Activated CD8-positive, alpha-beta memory T cell treated with anti-CD3 and anti-CD28 coated beads, Interleukin-2, amount 50 U/mL, for 1 hour (primary cell): ENCODE results near the gene FAM81A.

Experiments used
- DNase-seq: peaks from one replicate; pipeline ENCODE4 v3.0.0-alpha.2; 2020; ENCODE audit errors: extremely low read depth

Gene FAM81A

GRCh38 chr15:59543721-59544547 lies 105.9 kb downstream of the FAM81A start:
- DNase-seq: no peak

- DNase-seq: no peak
These were observed 107.6 kb downstream of the FAM81A start for GRCh38 chr15:59545573-59545972.

GRCh38 chr15:59548501-59549226 lies 110.7 kb downstream of the FAM81A start:
- no peak for DNase-seq

- DNase-seq: no peak
These were observed 111.6 kb downstream of the FAM81A start for GRCh38 chr15:59549301-59550185.

- DNase-seq: no peak
These were observed 112.5 kb downstream of the FAM81A start for GRCh38 chr15:59550530-59550929.

DNA sequence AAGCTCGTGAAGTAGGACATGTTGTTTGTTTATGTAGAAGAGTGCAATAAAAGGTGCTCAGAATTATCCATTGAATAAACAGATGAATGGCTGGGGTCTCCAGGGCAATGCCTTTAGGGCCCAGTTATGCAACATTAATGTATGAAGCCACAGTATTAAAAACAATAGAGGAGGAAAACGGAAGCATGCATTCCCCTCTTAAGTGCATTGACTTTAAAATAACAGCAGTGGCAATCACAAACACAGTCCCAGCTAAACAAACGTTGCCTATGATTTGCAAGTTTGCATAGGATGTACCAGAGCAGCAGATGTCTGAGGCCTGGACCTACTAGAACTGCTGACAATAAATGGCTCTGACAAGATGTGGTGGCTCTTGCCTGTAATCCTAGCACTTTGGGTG lies 113.0 kb downstream of the FAM81A start:
- no peak for DNase-seq

GRCh38 chr15:59553879-59554735 lies 116.1 kb downstream of the FAM81A start:
- DNase-seq: no peak

GRCh38 chr15:59555696-59556095 lies 117.7 kb downstream of the FAM81A start:
- DNase-seq: no peak

DNA sequence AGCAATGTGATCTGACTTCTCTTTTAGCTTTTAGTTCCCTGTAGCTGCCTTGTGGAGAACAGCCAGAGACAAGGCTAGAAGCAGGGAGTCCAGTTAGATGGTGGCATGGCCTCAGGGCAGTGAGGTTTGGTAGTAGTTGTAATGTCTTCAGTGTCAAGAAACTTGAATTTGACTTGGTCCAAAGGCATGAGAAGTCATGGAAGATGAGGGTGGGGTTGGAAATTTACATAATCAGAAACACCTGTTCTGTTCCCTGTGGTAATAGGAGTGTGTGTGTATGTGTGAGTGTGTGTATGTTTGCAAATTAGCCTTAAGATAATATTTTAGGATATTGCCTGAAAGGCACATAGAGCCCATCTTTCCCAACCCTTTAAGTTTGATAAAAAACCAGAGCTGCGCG lies 118.4 kb downstream of the FAM81A start:
- DNase-seq: no peak

DNA sequence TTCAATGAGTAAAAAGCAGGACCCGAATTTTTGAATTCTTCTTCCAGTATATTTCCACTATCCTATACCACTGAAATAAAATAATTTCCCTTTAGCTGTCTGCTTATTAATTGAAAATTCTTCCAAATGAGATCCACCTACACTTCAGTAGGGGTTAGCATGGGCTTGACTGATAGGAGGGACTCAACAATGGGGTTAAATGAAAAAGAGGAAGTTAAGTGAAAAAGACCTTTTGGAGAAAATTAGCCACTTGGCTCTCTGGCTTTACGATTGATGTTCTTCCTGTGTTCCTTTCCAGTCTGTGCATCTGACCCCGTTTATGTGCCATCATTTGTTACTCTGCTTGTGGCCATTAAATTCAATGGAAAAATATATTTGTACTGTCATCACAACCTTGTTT lies 119.6 kb downstream of the FAM81A start:
- DNase-seq: no peak

DNA sequence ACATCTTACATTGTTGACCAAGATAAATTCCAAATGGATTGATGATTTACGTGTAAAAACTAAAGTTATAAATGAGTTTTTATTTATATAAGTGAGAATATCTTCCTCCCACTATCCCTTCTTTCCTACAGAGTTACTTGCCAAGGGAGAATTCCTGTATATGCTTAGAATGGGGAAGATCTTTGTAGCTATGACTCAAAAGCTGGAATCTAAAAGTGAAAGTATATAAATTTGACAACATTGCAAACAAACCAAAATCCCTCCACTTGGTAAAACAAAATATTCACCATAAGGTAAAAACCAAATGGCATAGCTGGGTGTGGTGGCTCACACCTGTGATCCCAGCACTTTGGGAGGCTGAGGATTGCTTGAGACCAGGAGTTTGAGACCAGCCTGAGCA lies 120.9 kb downstream of the FAM81A start:
- DNase-seq: no peak

DNA sequence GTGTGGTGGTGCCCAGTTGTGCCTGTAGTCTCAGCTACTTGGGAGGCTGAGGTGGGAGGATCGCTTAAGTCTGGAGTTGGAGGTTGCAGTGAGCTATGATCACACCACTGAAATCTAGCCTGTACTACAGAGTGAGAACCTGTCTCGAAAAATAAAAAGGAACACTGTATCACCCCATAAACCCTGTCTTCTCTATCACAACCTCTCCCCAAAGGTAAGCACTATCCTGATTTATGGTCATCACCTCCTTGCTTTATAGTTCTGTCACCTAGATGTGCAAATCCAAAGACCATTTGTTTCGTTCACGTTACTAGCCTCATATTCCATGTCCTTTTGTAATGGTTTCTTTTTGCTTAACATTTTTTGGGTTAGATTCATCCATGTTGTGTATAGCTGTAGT lies 123.6 kb downstream of the FAM81A start:
- DNase-seq: no peak

GRCh38 chr15:59562448-59563186 lies 124.6 kb downstream of the FAM81A start:
- DNase-seq: no peak

- DNase-seq: no peak
These were observed 127.3 kb downstream of the FAM81A start for GRCh38 chr15:59565299-59565698.

- no peak for DNase-seq
These were observed 129.3 kb downstream of the FAM81A start for GRCh38 chr15:59567324-59567723.

- DNase-seq: no peak
These were observed 131.5 kb downstream of the FAM81A start for GRCh38 chr15:59569477-59569876.

DNA sequence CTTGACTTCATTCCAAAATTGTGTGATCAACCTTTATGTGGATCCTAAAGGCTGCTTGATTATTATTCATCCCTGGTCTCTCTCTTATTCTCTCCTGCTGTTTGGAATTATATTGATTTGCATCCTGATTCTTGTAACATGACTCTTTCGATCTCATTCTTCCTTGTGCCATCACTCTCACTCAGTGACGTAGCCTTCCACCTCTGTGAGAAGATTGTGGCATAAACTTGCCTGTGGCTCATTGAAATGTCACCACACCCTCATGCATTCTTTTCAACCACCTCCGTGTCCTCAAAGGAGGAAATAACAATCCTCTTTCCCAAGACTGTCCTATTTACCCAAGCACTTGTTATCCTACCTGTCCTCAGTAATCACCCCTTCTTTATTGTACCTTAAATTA lies 132.3 kb downstream of the FAM81A start:
- no peak for DNase-seq

DNA sequence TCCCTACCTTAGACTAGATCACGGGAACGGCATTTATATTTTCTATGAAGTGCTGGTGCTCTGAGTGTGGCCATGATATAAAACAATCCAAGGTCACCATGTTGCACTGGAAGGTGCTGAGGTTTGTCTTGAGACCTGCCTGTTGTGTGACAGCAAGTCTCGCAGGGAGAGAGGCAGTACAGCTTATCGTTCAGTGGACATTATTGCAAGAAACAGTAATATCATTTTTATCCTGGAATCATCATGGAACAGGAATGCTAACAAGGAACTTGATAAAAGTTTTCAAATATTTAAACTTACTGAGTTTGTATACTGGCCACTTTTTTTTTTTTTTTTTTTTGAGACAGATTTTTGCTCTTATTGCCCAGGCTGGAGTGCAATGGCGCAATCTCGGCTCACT lies 133.6 kb downstream of the FAM81A start:
- DNase-seq: no peak
